GM23248 (cell line): ENCODE measurements around the gene GABRP.

ENCODE experiments used
- EZH2 ChIP-seq: fragments of 200-600 bp; sonication (generic); IDR thresholded peaks from 2 replicates; pipeline ENCODE4 v1.6.1; 2018; ENCODE audit warnings: antibody characterized with exemption, mild to moderate bottlenecking; ENCODE audit not compliant: insufficient read depth, poor library complexity, severe bottlenecking
- EZH2phosphoT487 ChIP-seq: fragments of 200-600 bp; sonication (generic); IDR thresholded peaks from 2 replicates; pipeline ENCODE4 v1.6.1; 2018; ENCODE audit warnings: antibody characterized with exemption, moderate library complexity, mild to moderate bottlenecking, low read depth; ENCODE audit not compliant: insufficient read depth

DNA sequence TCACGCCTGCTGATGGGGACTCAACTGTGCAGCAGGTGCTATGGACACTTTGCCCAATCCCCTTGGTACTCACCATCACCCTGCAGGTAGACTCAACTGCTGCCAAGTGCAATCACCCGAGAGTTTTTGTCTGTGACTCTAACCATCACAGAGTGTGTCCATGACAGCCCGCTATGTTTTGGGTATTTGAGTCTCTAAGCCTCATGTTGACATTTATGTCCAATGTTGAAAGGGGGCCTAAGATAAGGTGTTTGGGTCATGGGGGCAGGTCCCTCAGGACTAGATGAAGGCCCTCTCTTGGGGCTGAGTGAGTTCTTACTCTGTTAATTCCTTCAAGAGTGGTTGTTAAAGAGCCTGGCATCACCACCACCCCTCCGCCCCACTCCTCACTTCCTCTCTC, 44.1 kb upstream of the GABRP start:
- TF ChIP-seq EZH2 (no peak), EZH2phosphoT487 (no peak)
